ENCODE measurements around the gene CEP83.

DNA sequence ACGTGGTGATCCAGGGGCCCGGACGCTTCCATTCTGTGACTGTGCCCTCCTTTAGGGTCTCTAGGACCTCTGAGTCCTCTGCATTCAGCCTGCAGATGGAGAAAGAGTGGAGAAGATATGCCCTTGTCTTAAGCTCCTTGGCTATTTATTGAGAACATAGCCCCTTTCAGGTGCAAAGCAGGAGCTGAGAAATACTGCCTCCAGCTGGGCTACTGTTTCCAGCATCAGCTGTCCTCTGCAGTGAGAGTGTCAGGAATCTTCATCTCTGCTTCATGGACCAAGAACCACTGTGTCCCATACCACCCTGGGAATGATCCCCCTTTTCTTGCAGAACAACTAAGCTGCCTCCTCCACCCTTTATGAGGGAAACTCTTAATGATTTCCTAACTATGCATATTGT, 47.8 kb upstream of the CEP83 start:
- TF ChIP-seq, protein P1, sequence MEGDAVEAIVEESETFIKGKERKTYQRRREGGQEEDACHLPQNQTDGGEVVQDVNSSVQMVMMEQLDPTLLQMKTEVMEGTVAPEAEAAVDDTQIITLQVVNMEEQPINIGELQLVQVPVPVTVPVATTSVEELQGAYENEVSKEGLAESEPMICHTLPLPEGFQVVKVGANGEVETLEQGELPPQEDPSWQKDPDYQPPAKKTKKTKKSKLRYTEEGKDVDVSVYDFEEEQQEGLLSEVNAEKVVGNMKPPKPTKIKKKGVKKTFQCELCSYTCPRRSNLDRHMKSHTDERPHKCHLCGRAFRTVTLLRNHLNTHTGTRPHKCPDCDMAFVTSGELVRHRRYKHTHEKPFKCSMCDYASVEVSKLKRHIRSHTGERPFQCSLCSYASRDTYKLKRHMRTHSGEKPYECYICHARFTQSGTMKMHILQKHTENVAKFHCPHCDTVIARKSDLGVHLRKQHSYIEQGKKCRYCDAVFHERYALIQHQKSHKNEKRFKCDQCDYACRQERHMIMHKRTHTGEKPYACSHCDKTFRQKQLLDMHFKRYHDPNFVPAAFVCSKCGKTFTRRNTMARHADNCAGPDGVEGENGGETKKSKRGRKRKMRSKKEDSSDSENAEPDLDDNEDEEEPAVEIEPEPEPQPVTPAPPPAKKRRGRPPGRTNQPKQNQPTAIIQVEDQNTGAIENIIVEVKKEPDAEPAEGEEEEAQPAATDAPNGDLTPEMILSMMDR (IDR thresholded peaks at IDR 0.05) = no peak
- TF ChIP-seq ZFX (IDR thresholded peaks at IDR 0.05; ENCODE audit: borderline replicate concordance) = no peak
